Natural killer cell (primary cell): ENCODE measurements around the gene DICER1. TPM values are rescaled to one million over a fixed set of nuclear protein-coding genes. Genes with fewer than 3 reads are reported as not detected.

Experiments
- ATAC-seq, 3 donors: fragments of 150-1000 bp in 2 of 3; fragments of 200-7000 bp in 1 of 3; cut with Tn5 transposase; 1 replicate in 1 of 3; 2 replicates in 2 of 3; pipeline ENCODE4 v1.10.0; 2021; ENCODE audit warnings: mild to moderate bottlenecking in 2 of 3, moderate library complexity in 2 of 3
- DNase-seq, 2 donors: peaks; one replicate each; pipeline versions ENCODE4 v3.0.0 to v3.0.0-alpha.2; 2013 to 2021; ENCODE audit warnings: mixed read lengths in 1 of 2
- H3K27ac ChIP-seq: one replicate; pipeline ENCODE4 v1.5.1; 2013; ENCODE audit warnings: mild to moderate bottlenecking, low read length
- H3K27me3 ChIP-seq: one replicate; pipeline ENCODE4 v1.6.1; 2013; ENCODE audit warnings: low read length; ENCODE audit not compliant: control insufficient read depth, insufficient read depth
- H3K36me3 ChIP-seq: one replicate; pipeline ENCODE4 v1.6.1; 2013; ENCODE audit warnings: low read length; ENCODE audit not compliant: control insufficient read depth, insufficient read depth
- H3K4me1 ChIP-seq: one replicate; pipeline ENCODE4 v1.6.1; 2013; ENCODE audit warnings: low read length; ENCODE audit not compliant: control insufficient read depth, insufficient read depth
- H3K4me3 ChIP-seq: one replicate; pipeline ENCODE4 v1.5.1; 2013; ENCODE audit warnings: low read length
- H3K9me3 ChIP-seq: one replicate; pipeline ENCODE4 v1.6.1; 2013; ENCODE audit warnings: low read length; ENCODE audit not compliant: control insufficient read depth, insufficient read depth
- H3K27ac Mint-ChIP-seq, 2 donors: one replicate each; pipeline ENCODE4 v1.8.0; 2022; ENCODE audit warnings: mild to moderate bottlenecking in 2 of 2, mixed read lengths in 2 of 2, moderate library complexity in 1 of 2
- H3K27me3 Mint-ChIP-seq, 2 donors: one replicate each; pipeline ENCODE4 v1.8.0; 2022; ENCODE audit warnings: low read depth in 2 of 2, mixed read lengths in 2 of 2
- H3K36me3 Mint-ChIP-seq: one replicate; pipeline ENCODE4 v1.8.0; 2022; ENCODE audit warnings: mixed read lengths
- H3K4me1 Mint-ChIP-seq, 2 donors: one replicate each; pipeline ENCODE4 v1.8.0; 2022; ENCODE audit warnings: mixed read lengths in 2 of 2
- H3K4me3 Mint-ChIP-seq: one replicate; pipeline ENCODE4 v1.8.0; 2022; ENCODE audit warnings: mild to moderate bottlenecking, moderate library complexity, mixed read lengths
- H3K9me3 Mint-ChIP-seq, 2 donors: one replicate each; pipeline ENCODE4 v1.8.0; 2022; ENCODE audit warnings: mixed read lengths in 2 of 2
- CTCF ChIP-seq: fragments of 200-600 bp; IDR thresholded peaks from one replicate; pipeline ENCODE4 v1.8.0; 2022; ENCODE audit warnings: antibody characterized with exemption
- WGBS: methylation state at CpG from one replicate; pipeline ENCODE4 v1.1.7; 2013; ENCODE audit warnings: missing lambda C conversion rate; ENCODE audit not compliant: insufficient coverage; 5-methylcytosine and 5-hydroxymethylcytosine counted together
- intact Hi-C: fragments of 100-400 bp; cut with micrococcal nuclease; formaldehyde crosslinking; loops from one replicate; pipeline ENCODE4 v1.14.2; 2022
- total RNA-seq, 4 donors: library from RNA; stranded (reverse); fragments of 120-200 nt in 1 of 4; gene quantifications; one replicate each; pipeline versions ENCODE4 v1.2.3 to v1.2.4, GENCODE V29; 2013 to 2022

The DICER1 gene
- total RNA-seq, 3 donors from 2014 or later (not counting 1 experiment from before 2014, with no cell fraction given) = 47.7 to 59.3 (median 52.9) TPM

GRCh38 chr14:95196826-95197545, 39.7 kb upstream of the DICER1 start:
- H3K36me3 Mint-ChIP-seq = no peaks in the 10 kb centered on the region
- intact Hi-C loops = no loop called here
- H3K27ac Mint-ChIP-seq = no peak overlapping the region
- WGBS = 86% methylated on average over 2 of the region's 2 CpGs
- no peak for TF ChIP-seq CTCF
- Histone ChIP-seq H3K27me3 (no peaks in the 10 kb centered on the region), H3K36me3 (no peaks in the 10 kb centered on the region), H3K4me1 (no peaks in the 10 kb centered on the region), H3K4me3 (no peak overlapping the region), H3K9me3 (no peaks in the 10 kb centered on the region), H3K27ac (no peak overlapping the region)
- H3K4me3 Mint-ChIP-seq = no peak overlapping the region
- H3K9me3 Mint-ChIP-seq = no peaks in the 10 kb centered on the region
- peaks cover 0 to 5% of the 10 kb centered on the region in 2 donors for H3K4me1 Mint-ChIP-seq
- ATAC-seq (no peak), DNase-seq (no peak)
- peaks cover 8 to 16% of the 10 kb centered on the region in 2 donors for H3K27me3 Mint-ChIP-seq

- H3K9me3 ChIP-seq = no peaks in the 10 kb centered on the region
- no peaks in the 10 kb centered on the region for H3K27me3 ChIP-seq
- H3K36me3 ChIP-seq = no peaks in the 10 kb centered on the region
- Mint-ChIP-seq H3K4me3 (no peak overlapping the region), H3K4me1 (peaks cover 0 to 7% of the 10 kb centered on the region in 2 donors), H3K27ac (no peak overlapping the region), H3K27me3 (peaks cover 8 to 16% of the 10 kb centered on the region in 2 donors), H3K36me3 (no peaks in the 10 kb centered on the region), H3K9me3 (no peaks in the 10 kb centered on the region)
- no peak overlapping the region for H3K27ac ChIP-seq
- DNase-seq (peak in 1 of 2 donors; percentile 46), ATAC-seq (peak in 2 of 3 donors; percentile 41 to 55)
- no peaks in the 10 kb centered on the region for H3K4me1 ChIP-seq
- no peak overlapping the region for H3K4me3 ChIP-seq
- 22% methylated on average over 4 of the region's 5 CpGs for WGBS
- intact Hi-C loops = no loop called here
- no peak for TF ChIP-seq CTCF
Observed at GRCh38 chr14:95196268-95196667, 38.9 kb upstream of the DICER1 start.

GRCh38 chr14:95195031-95195430, 37.7 kb upstream of the DICER1 start:
- no peak overlapping the region for H3K4me3 Mint-ChIP-seq
- no peak for TF ChIP-seq CTCF
- Histone ChIP-seq H3K27ac (no peak overlapping the region), H3K9me3 (no peaks in the 10 kb centered on the region), H3K36me3 (no peaks in the 10 kb centered on the region), H3K4me3 (no peak overlapping the region), H3K27me3 (no peaks in the 10 kb centered on the region), H3K4me1 (no peaks in the 10 kb centered on the region)
- WGBS = 86% methylated on average over 6 of the region's 6 CpGs
- H3K36me3 Mint-ChIP-seq = no peaks in the 10 kb centered on the region
- peaks cover 0 to 12% of the 10 kb centered on the region in 2 donors for H3K4me1 Mint-ChIP-seq
- DNase-seq (no peak), ATAC-seq (no peak)
- no peaks in the 10 kb centered on the region for H3K9me3 Mint-ChIP-seq
- peaks cover 8 to 21% of the 10 kb centered on the region in 2 donors for H3K27me3 Mint-ChIP-seq
- intact Hi-C loops = no loop called here
- no peak overlapping the region for H3K27ac Mint-ChIP-seq

GRCh38 chr14:95193081-95193480, 35.8 kb upstream of the DICER1 start:
- no peaks in the 10 kb centered on the region for H3K9me3 Mint-ChIP-seq
- DNase-seq (no peak), ATAC-seq (no peak)
- no peak overlapping the region for H3K4me3 ChIP-seq
- H3K27me3 ChIP-seq = no peaks in the 10 kb centered on the region
- no peak overlapping the region for H3K4me3 Mint-ChIP-seq
- TF ChIP-seq CTCF = no peak
- H3K36me3 Mint-ChIP-seq = no peaks in the 10 kb centered on the region
- H3K9me3 ChIP-seq = no peaks in the 10 kb centered on the region
- intact Hi-C loops = no loop called here
- no peaks in the 10 kb centered on the region for H3K4me1 ChIP-seq
- H3K27me3 Mint-ChIP-seq = peaks cover 20 to 31% of the 10 kb centered on the region in 2 donors
- H3K27ac Mint-ChIP-seq = no peak overlapping the region
- H3K4me1 Mint-ChIP-seq = peaks cover 0 to 12% of the 10 kb centered on the region in 2 donors
- 77% methylated on average over 4 of the region's 6 CpGs for WGBS
- H3K36me3 ChIP-seq = no peaks in the 10 kb centered on the region
- H3K27ac ChIP-seq = no peak overlapping the region
